Hepatocyte (in vitro differentiated cells): ENCODE measurements around the gene QRSL1. TPM values are rescaled to one million over a fixed set of nuclear protein-coding genes. Genes with fewer than 3 reads are reported as not detected.

Experiments used
- DNase-seq: peaks from one replicate; pipeline ENCODE4 v3.0.0-alpha.2; 2016; ENCODE audit warnings: low spot score
- H2AFZ ChIP-seq: fragments of 200-600 bp; sonication (generic); 2 replicates; pipeline ENCODE4 v1.6.0; 2016; ENCODE audit warnings: antibody characterized with exemption, mild to moderate bottlenecking
- H3K27ac ChIP-seq: fragments of 200-600 bp; sonication (generic); 2 replicates; pipeline ENCODE4 v1.5.1; 2016; ENCODE audit warnings: mild to moderate bottlenecking
- H3K27me3 ChIP-seq: fragments of 200-600 bp; sonication (generic); 2 replicates; pipeline ENCODE4 v1.6.1; 2016
- H3K36me3 ChIP-seq: fragments of 200-600 bp; sonication (generic); replicated peaks from 2 replicates; pipeline ENCODE4 v1.5.1; 2016; ENCODE audit warnings: low read depth; ENCODE audit not compliant: insufficient read depth
- H3K4me1 ChIP-seq: fragments of 200-600 bp; sonication (generic); 2 replicates; pipeline ENCODE4 v1.5.1; 2016; ENCODE audit warnings: mild to moderate bottlenecking, moderate library complexity; ENCODE audit not compliant: insufficient read depth
- H3K4me2 ChIP-seq: fragments of 200-600 bp; sonication (generic); 2 replicates; pipeline ENCODE4 v1.6.0; 2016
- H3K4me3 ChIP-seq: fragments of 200-600 bp; sonication (generic); 2 replicates; pipeline ENCODE4 v1.5.1; 2016; ENCODE audit warnings: mild to moderate bottlenecking
- H3K79me2 ChIP-seq: fragments of 200-600 bp; sonication (generic); 2 replicates; pipeline ENCODE4 v1.6.0; 2017; ENCODE audit warnings: mild to moderate bottlenecking
- H3K9me2 ChIP-seq: fragments of 200-600 bp; sonication (generic); replicated peaks from 2 replicates; pipeline ENCODE4 v1.6.0; 2017; ENCODE audit warnings: mild to moderate bottlenecking; ENCODE audit not compliant: insufficient read depth
- H3K9me3 ChIP-seq: fragments of 200-600 bp; sonication (generic); 2 replicates; pipeline ENCODE4 v1.5.1; 2016; ENCODE audit warnings: low read depth, mild to moderate bottlenecking
- H4K20me1 ChIP-seq: fragments of 200-600 bp; sonication (generic); 2 replicates; pipeline ENCODE4 v1.6.0; 2016; ENCODE audit warnings: mild to moderate bottlenecking; ENCODE audit not compliant: insufficient read depth, poor library complexity, severe bottlenecking
- EZH2 ChIP-seq: fragments of 200-600 bp; sonication (generic); IDR thresholded peaks from 2 replicates; pipeline ENCODE4 v1.6.1; 2016; ENCODE audit warnings: antibody characterized with exemption, mild to moderate bottlenecking, borderline replicate concordance
- EZH2phosphoT487 ChIP-seq: fragments of 200-600 bp; sonication (generic); IDR thresholded peaks from one replicate; pipeline ENCODE4 v1.6.1; 2018; ENCODE audit warnings: antibody characterized with exemption, mild to moderate bottlenecking, low read depth, moderate library complexity; ENCODE audit not compliant: unreplicated experiment, severe bottlenecking
- WGBS: methylation state at CpG from one replicate; pipeline ENCODE4 v1.1.6; 2016; ENCODE audit warnings: low lambda C conversion rate; ENCODE audit errors: missing lambda C conversion rate; 5-methylcytosine and 5-hydroxymethylcytosine counted together
- polyA plus RNA-seq: library from polyadenylated mRNA; unstranded; fragments of >200 nt; fragmentation: Nextera tagmentation; extraction: Ambion mirVana; gene quantifications from 2 replicates; pipeline ENCODE4 v1.2.1, GENCODE V29; 2016
- total RNA-seq: library from RNA; depleted of rRNA; stranded (reverse); fragments of >200 nt; gene quantifications from 2 replicates; pipeline ENCODE4 v1.2.3, GENCODE V29; 2014
- TF ChIP-seq, protein P1 (sequence below): fragments of 200-600 bp; sonication (generic); IDR thresholded peaks from 2 replicates; pipeline ENCODE4 v1.5.1; 2016; ENCODE audit warnings: antibody characterized with exemption, mild to moderate bottlenecking; ENCODE audit not compliant: poor library complexity

QRSL1 gene
- total and polyA plus RNA-seq, 2 experiments from 2014 or later = 9.9 to 13.6 TPM

DNA sequence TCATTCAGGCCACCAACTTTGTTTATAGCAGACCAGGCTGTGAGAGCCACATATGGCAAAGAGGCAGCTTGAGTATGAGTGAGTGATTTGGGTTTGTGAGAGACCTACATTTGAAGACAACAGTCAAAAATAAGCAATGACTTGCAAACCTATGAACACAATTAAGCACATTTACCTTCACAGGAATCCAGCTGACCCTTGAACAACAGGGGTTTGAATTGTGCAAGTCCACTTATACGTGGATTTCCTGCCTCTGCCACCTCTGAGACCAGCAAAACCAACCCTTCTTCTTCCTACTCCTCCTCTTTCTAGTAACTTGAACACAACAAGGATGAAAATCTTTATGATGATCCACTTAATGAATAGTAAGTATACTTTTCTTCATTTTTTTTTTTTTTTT is 10.2 kb upstream of the QRSL1 start:
- no peaks in the 10 kb centered on the region for H3K36me3 ChIP-seq
- peaks cover 4% of the 10 kb centered on the region for H3K4me1 ChIP-seq
- DNase-seq = no peak
- no peak overlapping the region for H3K4me3 ChIP-seq
- no peaks in the 10 kb centered on the region for H3K9me3 ChIP-seq
- no peaks in the 10 kb centered on the region for H3K27me3 ChIP-seq
- H3K79me2 ChIP-seq = no peaks in the 10 kb centered on the region
- H3K4me2 ChIP-seq = no peak overlapping the region
- H3K27ac ChIP-seq = no peak overlapping the region
- H4K20me1 ChIP-seq = no peaks in the 10 kb centered on the region
- H3K9me2 ChIP-seq = no peaks in the 10 kb centered on the region
- no peak overlapping the region for H2AFZ ChIP-seq
- 67% methylated on average over 1 of the region's 1 CpG for WGBS
- TF ChIP-seq, protein P1, sequence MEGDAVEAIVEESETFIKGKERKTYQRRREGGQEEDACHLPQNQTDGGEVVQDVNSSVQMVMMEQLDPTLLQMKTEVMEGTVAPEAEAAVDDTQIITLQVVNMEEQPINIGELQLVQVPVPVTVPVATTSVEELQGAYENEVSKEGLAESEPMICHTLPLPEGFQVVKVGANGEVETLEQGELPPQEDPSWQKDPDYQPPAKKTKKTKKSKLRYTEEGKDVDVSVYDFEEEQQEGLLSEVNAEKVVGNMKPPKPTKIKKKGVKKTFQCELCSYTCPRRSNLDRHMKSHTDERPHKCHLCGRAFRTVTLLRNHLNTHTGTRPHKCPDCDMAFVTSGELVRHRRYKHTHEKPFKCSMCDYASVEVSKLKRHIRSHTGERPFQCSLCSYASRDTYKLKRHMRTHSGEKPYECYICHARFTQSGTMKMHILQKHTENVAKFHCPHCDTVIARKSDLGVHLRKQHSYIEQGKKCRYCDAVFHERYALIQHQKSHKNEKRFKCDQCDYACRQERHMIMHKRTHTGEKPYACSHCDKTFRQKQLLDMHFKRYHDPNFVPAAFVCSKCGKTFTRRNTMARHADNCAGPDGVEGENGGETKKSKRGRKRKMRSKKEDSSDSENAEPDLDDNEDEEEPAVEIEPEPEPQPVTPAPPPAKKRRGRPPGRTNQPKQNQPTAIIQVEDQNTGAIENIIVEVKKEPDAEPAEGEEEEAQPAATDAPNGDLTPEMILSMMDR = no peak
- TF ChIP-seq EZH2 = no peak
- no peak for TF ChIP-seq EZH2phosphoT487

DNA sequence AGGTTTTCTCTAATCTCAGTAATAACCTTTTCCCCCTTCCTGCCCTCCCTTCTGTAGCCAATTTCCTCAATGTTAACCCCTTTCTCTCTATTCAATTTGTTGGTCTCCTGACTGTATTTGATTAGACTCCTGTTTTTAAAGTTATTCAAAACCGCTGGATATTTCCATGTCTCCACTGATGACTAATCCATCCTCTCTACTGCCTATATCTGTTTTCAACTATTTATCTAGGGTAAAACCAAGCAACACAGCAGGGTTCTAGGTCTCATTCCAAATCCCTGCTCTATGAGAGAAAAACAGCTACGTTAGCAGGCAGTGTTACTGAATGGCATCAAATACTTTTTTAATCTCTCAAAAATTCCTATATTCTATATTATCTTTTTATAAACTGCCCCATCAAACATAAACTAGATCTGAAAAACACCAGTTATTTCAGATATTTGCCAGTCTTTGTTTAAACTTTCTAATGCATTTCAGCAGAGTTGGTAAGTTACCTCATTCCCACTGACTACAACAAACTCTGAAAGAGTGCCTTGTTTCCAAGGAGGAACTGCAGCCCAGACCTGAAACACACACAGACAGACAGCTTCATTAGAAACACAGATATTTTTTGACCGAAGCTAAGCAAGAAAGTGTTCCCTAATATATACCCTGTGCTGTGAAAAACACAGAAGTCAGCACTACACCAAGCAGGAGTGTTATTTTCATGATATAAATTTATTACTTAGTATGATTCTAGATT is 8.3 kb upstream of the QRSL1 start:
- Histone ChIP-seq H3K27me3 (no peaks in the 10 kb centered on the region), H3K79me2 (no peaks in the 10 kb centered on the region), H3K36me3 (no peaks in the 10 kb centered on the region), H3K27ac (no peak overlapping the region), H4K20me1 (no peaks in the 10 kb centered on the region), H3K4me1 (peaks cover 4% of the 10 kb centered on the region), H2AFZ (no peak overlapping the region), H3K9me3 (no peaks in the 10 kb centered on the region), H3K9me2 (no peaks in the 10 kb centered on the region), H3K4me2 (no peak overlapping the region), H3K4me3 (no peak overlapping the region)
- TF ChIP-seq EZH2 = no peak
- no peak for TF ChIP-seq EZH2phosphoT487
- TF ChIP-seq, protein P1 = no peak
- DNase-seq = no peak
- 86% methylated on average over 3 of the region's 3 CpGs for WGBS

DNA sequence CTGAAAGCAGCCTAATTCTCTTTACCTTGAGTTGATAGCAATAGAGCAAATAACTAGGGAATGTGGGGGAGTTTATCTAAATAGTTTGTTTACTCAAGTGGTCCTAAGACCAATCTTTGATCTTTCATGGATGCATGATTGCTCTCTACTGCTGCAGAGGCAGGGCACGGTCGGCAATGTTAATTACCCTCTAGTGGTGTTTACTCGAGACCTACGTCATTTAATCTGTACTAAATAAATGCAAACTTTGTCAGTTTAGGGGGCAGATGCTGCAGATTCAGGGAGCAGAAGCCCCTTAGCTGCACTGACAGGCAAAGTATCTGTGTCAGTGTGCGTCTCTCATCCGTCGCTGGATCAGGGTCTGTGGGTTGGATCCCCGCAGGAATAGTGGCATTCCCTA is 7.0 kb upstream of the QRSL1 start:
- Histone ChIP-seq H3K4me3 (no peak overlapping the region), H3K79me2 (no peaks in the 10 kb centered on the region), H2AFZ (no peak overlapping the region), H3K4me1 (no peaks in the 10 kb centered on the region), H3K27ac (no peak overlapping the region), H3K27me3 (no peaks in the 10 kb centered on the region), H3K36me3 (no peaks in the 10 kb centered on the region), H3K4me2 (no peak overlapping the region), H4K20me1 (no peaks in the 10 kb centered on the region), H3K9me2 (no peaks in the 10 kb centered on the region), H3K9me3 (no peaks in the 10 kb centered on the region)
- WGBS = 92% methylated on average over 8 of the region's 8 CpGs
- no peak for DNase-seq
- TF ChIP-seq, protein P1 = no peak
- TF ChIP-seq EZH2phosphoT487 = no peak
